ENCODE results near the gene ZSCAN22.
"Not testable (repeated sequence)": the region's sequence is repeated elsewhere in the genome, so short reads cannot be mapped to it uniquely, and the experiment has no call there.

ZSCAN22 gene

DNA sequence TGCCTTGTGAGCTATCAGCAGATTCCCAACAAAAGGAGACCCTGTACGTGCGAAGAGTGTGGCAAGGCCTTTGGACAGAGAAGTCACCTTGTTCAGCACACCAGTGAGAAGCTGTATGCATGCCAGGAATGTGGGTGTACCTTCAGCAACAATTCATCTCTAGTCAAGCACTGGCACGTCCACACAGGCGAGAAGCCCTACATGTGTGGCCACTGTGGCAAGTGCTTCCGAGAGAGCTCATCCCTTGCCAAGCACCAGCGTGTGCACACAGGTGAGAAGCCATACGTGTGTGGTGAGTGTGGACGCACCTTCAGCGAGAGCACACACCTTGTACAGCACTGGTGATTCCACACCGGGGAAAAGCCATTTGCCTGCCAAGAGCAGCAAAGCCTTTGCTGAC is 7.6 kb upstream of the ZSCAN22 start:
- FAIRE-seq, result no peak

DNA sequence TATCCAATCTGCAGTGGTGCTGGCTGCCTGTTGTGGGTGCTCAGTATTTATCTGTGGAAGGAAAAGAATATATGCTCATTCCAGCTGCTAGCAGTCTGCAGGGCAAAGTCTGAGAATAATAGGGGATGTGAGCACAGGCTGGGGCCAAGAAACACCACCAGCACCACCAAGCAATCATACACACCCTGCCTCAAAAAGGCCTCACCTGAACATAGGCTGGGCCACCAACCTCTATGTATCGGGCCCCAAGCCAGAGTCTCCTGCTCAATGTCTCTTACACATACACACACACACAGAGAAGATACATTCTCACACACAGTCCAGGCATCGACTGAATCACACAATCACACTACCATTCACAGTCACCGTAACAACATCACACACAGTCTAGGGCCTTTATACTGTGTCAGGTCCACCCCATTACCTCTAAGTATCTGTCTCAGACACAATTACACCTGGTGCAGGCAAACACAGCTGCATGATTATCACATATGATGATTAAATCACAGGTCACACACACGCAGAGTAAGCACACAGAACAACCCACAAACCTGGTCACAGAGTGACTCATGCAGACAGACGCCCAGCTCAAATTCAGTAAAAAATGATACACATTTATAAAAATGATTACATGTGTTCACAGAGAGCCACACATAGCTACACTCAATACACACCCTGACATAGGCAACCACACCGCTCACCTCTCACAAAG is 1.3 kb upstream of the ZSCAN22 start:
- no peak for FAIRE-seq

DNA sequence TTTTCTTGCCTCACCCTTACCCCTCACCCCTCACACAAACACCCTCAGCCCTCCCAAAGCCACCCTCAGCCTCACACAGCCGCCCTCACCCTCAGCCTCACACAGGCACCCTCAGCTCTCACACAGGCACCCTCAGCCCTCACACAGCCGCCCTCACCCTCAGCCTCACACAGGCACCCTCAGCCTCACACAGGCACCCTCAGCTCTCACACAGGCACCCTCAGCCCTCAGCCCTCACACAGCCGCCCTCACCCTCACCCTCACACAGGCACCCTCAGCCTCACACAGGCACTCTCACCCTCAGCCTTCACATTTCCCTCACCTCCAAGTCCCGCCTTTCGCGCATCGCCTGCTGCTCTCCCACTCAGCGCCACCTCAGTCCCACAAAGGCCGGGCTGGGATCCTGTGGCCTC is 287 bp upstream of the ZSCAN22 start:
- FAIRE-seq, result no peak

DNA sequence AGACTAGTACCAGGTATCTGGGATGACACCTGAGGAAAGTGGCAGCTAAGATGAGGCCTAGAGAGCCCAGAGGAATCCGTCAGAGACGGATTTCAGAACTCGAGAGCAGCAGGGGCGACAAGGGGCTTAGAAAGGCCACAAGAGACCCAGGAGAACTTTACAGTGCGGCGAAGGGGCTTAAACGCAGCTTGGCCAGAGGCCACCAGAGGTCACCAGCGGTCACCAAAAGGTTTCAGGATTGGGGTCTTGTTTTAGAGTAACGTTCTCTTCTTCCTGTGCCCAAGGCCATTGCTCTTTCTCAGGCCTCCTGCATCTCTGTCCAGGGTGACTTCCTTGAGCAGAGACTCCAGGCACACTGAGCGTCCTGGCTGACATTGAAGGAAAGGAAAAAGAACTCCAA is 2.2 kb downstream of the ZSCAN22 start:
- no peak for FAIRE-seq

DNA sequence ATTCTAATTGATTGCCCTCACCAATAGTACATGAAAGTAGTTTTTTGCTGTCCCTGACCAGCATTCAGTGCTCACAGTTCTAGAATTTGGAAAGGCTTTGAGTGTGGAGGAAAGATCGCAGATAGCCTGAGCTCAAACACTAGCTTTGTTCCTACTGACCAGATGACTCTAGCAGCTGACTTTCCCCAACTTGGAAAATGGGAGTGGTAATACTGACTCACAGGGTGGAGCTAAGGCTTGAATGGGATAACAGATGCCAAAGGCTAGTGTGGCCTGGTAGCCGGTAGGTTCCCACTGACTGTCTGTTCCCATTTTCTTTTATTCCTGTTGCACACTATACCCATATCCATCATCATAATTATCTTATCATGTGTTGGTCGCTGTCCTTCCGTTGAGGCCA is 3.7 kb downstream of the ZSCAN22 start:
- no peak for FAIRE-seq

DNA sequence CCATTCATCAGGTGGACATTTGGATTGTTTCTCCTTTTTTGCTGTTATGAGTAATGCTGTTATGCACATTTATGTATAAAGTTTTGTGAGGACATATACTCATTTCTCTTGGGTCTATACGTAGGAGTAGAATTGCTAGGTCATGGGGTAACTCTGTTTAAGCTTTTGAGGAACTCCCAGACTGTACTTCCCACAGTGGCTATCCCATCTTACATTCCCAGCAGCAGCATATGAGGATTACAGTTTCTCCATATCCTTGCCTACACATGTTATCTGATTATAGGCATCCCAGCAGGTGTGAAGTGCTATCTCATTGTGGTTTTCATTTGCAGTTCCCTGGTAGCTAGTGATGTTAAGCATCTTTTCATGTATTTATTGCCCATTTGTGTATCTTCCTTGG is 5.9 kb downstream of the ZSCAN22 start:
- FAIRE-seq, result no peak

DNA sequence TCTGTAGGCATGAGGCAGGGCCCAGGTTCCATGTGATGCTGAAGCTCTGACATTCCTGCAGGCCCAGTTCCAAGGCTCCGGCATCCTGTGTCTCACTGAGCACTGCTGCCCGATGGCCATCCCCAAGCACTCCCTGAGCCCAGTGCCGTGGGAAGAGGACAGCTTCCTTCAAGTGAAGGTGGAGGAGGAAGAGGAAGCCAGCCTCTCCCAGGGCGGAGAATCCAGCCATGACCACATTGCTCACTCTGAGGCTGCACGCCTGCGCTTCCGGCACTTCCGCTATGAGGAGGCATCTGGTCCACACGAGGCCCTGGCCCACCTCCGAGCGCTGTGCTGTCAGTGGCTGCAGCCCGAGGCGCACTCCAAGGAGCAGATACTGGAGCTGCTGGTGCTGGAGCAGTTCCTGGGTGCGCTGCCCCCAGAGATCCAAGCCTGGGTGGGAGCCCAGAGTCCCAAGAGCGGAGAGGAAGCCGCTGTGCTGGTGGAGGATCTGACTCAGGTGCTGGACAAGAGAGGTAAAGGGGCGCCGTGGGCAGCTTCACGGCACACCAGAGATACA is 8.0 kb downstream of the ZSCAN22 start:
- no peak for FAIRE-seq

DNA sequence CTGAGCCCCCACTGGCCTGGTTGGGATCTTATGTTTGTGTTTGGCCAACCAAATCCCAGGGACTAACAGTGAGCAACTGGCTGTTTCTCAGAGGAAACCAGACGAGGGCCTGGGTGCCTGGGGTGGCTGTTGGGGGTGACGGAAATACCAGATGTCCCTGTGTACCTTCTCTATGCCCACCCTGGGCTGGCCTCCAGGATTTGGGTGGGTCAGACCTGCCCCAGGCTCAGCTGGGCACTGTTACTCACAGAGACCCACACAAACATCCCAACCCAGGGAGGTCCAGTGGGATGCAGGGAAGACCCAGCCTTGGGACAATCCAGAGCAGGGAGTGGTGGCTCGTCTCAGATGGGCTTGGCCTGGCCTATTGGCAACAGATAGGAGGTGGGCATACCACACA is 8.8 kb downstream of the ZSCAN22 start:
- no peak for FAIRE-seq

DNA sequence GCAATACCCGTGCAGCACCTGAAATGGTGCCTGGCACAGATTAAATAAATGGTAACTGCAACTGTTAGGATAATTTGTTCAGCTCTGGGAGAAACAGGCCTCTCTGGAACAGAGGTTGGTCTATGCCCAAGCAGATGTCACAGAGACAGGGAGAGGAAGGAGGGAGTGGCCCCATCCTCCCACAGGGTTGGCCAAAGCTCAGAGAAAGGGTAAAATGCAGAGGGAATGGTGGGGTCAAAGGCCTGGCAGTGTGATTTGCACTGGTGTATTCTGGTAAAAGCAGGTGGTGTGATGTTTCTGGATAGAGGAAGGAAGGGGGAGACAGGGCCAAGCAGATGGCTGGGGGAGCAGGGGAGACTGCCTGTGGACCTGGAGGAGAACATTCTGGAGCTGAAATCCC is 9.4 kb downstream of the ZSCAN22 start:
- no peak for FAIRE-seq

DNA sequence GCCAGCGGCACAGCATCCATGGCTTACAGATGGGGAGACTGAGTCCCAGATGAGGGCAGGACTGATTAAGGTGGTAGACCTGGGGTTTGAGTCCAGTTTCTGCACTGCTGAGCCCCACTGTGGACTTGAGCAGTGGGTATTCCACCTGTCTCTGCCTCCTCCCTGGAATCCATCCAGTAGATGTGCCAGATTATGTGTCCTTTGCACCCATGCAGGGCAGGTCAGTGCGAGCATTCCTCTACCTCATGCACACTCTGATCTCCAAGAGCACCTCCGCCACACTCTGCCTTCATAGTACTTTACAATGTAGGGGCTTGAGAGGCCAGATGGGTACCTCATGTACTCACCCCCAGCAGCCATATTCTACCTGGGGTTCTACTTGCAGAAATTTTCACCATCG is 10.0 kb downstream of the ZSCAN22 start:
- FAIRE-seq, result no peak

DNA sequence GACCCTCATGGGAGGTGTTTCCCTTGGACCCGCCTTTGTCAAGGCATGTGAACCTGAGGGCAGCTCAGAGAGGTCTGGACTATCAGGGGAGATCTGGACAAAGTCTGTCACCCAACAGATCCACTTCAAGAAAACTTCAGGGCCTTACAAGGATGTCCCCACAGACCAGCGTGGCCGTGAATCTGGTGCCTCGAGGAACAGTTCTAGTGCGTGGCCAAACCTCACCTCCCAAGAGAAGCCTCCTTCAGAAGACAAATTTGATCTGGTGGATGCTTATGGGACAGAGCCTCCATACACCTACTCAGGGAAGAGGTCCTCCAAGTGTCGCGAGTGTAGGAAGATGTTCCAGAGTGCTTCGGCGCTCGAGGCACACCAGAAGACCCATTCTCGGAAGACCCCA is 11.5 kb downstream of the ZSCAN22 start:
- FAIRE-seq, result no peak

DNA sequence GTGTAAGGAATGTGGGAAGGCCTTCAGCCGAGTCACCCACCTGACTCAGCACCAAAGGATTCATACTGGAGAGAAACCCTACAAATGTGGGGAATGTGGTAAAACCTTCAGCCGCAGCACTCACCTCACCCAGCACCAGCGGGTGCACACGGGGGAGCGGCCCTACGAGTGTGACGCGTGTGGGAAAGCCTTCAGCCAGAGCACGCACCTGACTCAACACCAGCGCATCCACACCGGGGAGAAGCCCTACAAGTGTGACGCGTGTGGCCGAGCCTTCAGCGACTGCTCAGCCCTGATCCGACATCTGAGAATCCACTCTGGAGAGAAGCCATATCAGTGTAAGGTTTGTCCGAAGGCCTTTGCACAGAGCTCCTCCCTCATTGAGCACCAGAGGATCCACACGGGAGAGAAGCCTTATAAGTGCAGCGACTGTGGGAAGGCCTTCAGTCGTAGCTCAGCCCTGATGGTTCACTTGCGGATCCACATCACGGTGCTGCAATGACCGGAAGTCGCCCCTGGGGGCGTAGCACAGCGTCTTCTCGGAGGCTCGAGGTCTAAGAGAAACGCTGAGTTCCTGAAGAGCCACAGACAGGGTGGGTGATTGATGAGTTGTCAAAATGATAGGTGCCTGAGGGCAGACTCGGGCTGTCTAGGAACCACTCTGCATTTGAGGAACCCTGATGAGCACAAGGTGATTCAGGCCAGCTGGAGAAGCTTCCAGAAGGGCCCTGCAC is 12.2 kb downstream of the ZSCAN22 start:
- FAIRE-seq, result no peak

DNA sequence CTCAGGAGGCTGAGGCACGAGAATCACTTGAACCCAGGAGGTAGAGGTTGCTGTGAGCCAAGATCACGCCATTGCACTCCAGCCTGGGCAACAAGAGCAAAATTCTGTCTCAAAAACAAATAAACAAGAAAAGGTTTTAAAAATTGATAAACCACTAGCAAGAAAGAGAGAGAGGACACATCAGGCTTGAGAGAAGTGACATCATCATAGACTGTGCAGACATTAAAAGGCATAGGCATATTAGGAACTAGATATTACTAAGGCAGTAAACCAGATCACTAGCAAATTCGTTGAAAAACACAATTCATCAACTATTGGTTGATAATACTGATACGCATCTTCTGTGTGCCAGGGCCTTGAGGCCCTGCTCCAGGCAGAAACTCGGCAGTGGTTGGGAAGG is 18.8 kb downstream of the ZSCAN22 start:
- no peak for FAIRE-seq

DNA sequence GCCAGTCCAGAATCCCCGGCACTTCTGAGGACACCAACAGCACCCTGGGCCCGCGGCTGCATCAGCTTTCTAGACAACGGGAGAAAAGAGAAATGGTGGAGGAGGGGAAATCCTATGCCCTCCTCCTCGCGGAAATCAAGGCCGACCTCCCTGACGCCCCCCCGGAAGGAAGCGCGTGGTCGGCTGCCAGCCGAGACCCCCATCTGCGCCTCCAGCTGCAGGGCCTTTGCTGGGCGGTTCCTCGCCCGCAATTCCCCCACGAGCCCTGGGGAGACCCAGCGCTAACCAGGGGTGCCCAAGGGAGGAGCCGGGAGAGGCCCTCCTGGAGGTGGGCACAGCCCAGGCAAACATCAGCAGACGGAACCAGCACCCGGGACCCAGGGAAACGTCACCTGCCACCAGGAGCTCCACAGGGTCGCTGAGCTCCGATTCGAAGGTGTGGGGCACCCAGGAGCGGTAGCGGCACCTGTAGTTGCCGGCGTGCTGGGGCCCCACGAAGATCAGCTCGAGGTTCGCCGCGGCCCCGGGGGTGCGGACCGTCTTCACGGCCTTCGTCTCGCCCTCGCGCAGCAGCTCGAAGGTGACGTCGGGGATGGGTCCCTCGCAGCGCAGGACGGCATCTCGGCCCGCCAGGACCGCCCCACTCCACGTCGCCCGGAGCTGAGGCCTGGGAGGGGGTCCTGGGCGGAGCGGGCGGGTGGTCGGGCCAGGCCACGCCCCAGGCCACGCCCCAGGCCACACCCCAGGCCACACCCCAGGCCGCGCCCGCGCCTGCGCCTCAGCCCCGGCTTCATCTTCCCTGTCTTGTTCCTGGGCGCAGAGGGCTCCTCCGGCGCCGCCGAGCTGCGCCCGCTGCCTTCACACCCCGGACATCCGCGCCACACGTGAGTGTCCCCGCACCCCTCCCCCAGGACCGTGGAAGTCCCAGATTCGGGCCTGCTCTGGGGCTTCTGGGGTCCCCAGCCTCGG is 20.5 kb downstream of the ZSCAN22 start:
- FAIRE-seq, result no peak

DNA sequence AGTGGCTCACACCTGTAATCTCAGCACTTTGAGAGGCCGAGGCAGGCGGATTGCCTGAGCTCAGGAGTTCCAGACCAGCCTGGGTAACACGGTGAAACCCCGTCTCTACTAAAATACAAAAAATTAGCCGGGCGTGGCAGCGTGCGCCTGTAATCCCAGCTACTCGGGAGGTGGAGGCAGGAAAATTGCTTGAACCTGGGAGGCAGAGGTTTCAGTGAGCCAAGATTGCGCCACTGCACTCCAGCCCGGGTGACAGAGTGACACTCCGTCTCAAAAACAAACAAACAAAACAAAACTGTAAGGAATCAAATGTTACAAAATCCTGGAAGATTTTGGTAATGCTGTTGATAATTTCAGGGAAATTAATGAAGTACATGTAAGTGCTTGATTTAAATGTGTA is 21.3 kb downstream of the ZSCAN22 start:
- not testable (repeated sequence) for FAIRE-seq

DNA sequence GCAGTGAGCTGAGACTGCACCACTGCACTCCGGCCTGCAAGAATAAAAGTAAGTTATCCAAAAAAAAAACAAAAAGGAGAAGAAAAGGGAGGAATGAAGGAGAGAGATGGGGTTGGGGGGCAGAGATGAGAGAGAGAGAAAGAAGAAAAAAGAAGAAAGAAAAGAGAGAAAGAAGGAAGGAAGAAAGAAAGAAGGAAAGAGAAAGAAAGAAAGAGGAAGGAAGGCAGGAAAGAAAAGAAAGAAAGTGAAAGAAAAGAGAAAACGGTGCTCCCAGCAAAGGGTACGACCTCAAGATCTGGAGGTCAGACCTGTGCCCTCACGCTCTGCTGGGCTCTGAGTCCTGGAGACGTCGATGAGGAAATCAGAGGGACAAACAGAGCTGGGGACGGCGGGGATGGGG is 22.8 kb downstream of the ZSCAN22 start:
- no peak for FAIRE-seq

DNA sequence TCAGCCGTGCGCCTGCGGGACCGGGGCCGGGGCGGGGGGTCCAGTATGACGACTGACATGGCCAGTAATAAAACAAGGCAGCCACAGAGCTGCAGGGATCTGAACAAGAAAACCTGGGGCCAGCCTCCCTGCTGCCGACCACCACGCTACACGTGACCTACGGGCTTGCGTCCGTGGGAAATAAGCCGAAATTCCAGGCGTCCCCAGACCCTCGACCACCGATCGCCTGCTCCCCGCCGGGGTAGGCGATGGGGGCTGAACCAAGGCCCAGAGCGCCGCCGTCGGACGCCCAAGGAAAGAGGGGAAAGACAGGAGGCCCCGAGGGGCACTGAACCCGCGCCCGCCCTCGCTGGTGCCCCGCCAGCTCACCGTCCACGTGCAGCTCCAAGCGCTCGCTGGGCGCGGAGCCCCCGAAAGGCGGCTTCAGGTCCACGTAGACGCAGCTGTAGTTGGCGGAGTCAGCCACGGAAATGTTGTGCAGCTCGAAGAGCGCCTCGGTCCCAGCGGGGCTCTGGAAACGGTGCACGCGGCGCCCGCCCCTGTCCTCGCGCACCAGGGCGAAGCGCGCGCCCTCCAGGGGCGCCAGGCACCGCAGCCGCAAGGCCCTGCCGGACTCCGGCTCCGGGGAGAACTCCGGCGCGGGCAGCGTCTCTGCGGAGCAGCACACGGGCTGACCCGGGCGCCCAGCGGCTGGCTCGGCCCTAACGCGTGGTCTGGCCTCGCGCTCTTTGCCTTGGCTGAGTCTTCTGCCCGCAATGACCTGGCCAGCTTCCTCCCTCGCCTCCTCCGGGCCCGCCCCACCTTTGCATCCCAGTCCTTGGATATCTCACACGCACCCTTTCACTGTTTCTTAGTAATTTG is 23.4 kb downstream of the ZSCAN22 start:
- no peak for FAIRE-seq

DNA sequence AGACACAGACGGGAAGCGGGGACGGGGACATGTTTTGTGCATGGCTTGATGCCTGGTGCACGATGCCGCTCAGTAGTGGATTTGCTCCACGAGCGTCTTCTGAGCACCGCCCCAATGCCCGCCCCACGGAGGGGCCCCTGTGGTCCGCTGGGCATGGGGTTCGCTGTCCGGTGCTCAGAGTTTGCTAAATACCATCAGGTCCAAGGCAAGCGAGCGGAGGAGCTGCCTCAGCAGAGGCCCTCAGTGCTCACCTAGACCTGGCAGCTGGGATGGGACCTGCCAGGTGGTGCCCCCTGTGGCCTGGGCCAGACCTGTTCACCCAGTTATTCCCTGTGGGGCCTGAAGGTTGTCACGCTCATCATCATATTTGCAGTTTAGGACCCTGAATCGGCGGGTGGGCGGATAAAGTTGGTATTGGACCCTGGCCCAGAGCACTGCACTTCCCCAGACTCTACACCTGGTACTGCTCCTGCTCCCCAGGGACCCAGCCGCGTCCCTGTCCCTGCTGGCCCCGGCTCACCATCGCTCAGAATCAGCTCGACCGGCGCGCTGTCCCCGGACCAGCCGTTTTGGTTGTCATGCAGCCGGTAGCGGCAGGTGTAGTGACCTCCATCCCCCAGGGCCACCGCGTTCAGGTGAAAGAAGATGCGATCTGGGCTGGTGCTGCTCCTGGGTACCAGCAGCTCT is 24.2 kb downstream of the ZSCAN22 start:
- FAIRE-seq, result no peak

DNA sequence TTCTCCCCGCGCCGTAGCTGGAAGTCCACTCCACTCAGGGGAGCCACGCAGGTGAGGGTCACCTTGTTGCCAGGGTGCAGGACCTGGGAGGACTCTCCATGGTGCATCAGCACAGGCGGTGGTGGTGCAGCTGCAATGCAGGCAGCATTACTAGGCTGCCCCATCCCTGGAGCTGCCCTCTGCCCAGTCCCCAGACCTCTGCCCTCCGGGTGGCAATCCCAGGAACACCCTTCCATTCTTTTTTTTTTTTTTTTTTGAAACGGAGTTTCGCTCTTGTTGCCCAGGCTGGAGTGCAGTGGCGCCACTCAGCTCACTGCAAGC is 24.7 kb downstream of the ZSCAN22 start:
- no peak for FAIRE-seq

DNA sequence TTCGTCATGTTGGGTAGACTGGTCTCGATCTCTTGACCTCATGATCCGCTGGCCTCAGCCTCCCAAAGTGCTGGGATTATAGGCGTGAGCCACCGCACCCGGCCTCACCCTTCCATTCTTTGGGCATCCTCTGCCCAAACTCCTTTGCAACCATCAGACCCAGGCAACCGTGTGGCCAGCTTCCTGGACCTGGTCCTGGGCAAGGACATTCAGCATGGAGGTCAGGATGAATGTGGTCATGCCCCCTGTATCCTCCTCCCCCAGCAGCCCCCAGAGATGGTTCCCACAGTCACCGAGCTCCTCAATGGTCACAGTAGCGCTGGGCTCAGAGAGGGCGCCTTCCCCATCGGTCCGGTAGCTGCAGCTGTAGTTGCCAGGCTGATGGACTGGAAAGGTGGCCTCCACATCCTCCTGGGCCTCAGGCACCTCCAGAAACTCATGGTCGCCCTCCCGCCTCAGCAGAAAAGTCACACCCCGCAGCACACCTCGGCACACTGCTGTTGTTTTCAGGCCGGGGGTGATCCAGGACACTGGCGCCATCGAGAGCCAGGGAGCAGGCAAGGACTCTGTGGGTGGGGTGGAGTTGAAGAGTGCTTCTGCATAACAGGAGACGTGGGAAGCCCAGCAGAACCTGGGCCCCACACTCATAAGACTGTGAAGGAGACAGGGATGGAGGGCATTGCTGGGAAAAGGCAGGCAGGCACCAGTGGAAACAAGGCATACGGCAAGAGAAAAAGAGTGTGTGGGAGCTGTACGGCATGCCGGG is 25.4 kb downstream of the ZSCAN22 start:
- FAIRE-seq, result no peak

Data from islet of Langerhans (tissue), 1 donor.